GM10847 (cell line): Measurements from ENCODE around the gene CUX1.

ENCODE experiments used
- POLR2A ChIP-seq: IDR thresholded peaks from 2 replicates; pipeline ENCODE4 v1.6.1; 2011; ENCODE audit not compliant: insufficient read length; ENCODE audit errors: extremely low read depth

The CUX1 gene

DNA sequence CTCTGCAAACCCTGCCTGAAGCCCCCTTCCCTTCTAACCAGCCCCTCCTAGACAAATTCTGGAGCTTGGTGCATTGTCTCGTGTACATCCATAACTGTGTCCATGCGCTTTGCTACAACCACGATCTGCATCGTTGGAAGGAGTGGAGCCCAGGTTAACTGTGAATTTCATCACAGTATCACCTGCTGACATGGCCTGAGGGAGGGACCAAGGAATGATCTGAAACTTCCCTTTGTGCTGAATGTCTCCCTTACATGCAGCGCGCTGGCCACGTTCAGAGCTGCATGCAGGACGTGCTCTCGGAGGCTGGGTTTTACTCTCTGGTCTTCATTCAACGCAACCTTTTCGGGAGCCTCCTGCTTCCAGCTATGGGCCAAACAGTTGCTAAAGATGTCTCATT lies 222.3 kb downstream of the CUX1 start:
- no peak for TF ChIP-seq POLR2A

DNA sequence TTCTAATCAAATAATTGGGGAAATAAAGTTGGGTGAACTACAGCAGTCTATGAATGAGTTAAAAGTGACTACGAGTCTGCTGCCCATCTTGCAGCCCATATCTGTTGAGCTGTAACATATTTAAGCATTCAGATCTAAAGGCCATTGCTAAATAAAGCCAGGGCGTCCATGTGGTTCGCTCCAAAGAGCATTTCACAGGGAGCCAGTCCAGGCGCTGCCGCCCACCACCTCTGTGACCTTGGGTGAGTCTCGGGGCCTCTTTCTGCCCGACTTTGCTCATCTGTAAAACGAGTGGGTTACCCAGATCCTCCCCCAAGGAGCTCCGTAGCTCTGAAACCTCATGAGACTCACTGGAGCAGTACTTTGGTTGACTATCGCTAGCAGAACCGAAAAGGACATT lies 223.1 kb downstream of the CUX1 start:
- TF ChIP-seq POLR2A, result no peak

DNA sequence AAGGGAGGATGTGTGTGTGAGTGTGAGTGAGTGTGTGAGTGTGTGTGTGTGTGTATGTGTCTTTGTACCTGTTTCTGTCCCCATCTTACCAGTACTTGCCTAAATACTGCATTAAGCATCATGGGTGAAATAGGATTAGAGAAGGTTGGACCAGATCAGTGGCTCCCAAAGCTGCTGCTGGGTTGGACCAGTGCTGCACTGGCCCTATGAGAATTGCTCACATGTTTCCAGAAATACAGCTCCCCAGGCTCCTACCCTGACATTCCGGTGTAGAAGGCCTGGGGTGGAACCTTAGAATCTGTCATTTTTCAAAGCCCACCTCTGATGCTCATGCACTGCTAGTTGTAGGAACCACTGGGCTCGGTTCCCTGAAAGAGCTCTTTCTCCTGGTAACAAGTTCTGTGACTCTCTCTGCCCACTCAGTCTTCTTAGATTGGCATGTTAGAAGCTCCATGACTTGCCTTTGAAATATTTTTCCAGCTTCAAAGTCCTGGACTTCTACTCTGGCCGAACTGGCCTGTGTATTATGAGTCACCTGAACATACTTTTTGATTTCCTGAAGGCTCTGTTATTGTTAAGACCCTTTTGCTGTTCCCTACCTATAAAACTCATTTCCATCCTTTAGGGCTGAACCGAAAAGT lies 224.7 kb downstream of the CUX1 start:
- TF ChIP-seq POLR2A, result no peak

DNA sequence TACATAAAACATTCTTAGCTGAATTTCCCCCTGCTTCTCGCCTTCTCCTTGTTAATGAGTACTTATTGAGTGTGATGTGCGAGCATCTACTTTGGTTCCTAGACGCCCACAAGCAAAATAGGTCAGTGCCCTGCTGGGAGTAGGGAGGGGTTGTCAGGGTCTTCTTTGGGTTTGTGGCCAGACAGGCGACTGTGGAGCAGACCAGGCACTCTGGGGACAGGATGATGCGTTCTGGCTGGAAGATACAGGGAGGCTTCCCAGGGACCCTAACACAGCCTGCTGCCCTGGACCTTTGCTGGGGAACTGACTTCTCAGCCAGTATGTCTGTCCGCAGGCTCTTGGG lies 227.2 kb downstream of the CUX1 start:
- TF ChIP-seq POLR2A, result no peak

DNA sequence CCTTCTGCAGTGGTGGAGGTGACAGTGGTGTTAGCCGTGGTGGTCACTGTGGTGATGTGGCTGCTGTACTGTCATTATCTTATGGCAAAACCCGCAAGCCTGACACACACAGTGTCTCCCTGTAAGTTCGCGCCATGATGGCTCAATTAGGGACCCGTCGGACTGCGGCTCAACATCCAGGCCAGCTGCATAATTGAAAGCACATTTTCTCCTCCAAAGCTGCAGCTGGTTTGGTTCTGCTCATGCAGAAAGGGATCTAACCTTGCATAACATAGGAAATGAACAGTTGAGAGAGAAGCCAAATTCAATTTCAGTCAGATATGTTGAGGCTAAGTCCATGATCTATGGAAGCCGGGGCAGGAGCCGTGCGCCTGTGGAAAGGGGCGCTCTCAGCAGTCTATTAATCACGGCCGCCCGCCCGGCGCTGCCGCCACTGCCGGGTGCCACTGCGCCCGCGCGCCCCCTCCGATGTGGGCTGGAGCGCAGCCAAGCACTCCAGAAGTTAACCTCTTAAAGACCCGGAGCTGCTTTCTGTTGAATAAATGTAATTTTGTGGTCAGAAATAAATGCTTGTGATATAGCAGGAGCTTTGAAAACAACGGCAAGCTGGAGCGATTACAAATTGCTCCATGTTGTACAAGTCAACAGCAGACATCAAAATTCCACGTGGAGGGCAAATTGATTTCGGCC lies 227.7 kb downstream of the CUX1 start:
- TF ChIP-seq POLR2A, result no peak

DNA sequence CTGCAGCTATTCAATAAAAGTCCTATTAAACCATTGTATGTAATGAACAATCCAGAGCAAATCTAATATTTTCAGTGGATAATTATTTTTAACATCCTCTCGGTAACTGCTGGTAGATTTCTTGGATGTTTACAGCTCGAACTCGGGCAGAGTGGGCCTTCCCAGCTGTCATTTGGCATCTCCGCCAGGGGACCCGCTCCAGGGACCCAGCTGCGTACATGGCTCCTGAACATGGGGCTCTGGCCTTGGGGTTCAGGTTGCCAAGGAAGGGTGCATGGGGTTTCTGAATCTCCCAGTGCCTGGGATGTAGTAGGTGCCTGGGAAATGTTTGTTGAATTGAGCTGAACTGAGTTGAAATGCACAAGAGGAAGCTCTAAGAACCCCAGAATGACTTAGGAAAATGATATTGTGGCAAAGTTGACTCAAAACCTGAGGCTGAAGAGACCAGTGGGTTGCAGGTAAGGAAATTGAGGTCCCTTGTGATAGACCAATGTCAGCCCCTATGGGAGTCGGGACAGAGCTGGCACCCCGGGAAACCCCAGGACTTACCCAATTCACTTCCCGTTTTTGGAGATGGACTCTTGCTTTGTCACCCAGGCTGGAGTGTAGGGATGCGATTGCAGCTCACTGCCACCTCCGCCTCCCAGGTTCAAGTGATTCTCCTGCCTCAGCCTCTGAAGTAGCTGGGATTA lies 228.4 kb downstream of the CUX1 start:
- TF ChIP-seq POLR2A, result no peak

DNA sequence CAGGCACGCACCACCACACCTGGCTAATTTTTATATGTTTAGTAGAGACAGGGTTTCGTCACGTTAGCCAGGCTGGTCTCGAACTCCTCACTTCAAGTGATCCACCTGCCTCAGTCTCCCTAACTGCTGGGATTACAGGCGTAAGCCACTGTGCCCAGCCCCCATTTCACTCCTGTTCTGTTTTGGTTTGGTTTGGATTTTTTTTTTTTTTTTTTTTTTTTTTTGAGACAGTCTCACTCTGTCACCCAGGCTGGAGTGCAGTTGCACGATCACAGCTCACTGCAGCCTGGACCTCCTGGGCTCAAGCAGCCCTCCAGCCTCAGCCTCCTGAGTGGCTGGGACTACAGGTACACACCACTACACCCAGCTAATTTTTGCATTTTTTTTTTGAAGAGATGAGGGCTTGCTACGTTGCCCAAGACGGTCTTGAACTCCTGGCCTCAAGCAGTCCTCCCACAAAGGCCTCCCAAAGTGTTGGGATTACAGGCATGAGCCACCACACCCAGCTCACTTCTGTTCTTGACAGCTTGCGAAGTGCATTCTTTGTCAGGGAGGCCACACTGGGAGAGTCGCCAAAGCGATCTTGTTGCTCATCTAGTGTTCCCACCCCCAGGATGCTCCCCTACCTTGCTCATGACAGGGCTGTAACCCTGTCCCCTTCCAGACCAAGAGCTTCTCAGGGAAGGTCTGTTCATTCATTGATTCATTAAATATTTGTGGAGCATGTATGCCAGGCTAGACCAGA lies 229.1 kb downstream of the CUX1 start:
- no peak for TF ChIP-seq POLR2A

DNA sequence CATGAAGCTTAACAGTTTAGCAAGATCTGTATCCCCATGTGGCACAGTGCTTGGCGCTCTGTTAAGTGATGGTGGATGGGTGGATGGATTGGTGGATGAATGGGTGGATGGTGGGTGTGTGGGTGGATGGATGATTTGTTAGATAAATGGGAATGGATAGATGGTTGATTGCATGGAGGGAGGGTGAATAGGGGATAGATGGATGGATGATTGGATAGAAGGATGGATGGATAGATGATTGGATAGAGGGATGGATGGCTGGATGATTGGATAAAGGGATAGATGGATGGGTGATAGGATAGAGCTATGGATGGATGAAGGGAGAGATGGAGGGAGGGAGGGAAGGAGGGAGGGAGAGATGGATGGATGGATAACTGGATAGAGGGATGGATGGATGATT lies 229.7 kb downstream of the CUX1 start:
- TF ChIP-seq POLR2A, result no peak

DNA sequence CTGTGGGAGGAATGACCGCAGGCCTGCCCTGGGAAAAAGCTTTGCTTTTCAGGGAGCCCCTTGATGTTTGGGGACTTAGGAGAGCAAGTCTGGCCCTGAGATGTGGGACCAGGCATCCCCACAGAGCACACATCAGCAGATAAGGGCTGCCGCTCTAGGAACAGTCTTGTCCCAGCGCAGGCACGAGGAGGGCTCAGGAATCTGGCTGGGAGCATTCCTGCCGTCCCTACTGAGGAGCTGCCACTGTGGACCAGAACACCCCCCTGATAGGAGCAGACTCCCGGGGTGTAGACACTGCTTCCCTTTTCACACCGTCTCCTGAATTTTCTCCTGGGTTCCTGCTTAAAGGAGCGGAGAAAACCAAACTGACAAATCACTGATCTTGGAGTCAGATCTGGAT lies 232.3 kb downstream of the CUX1 start:
- no peak for TF ChIP-seq POLR2A

DNA sequence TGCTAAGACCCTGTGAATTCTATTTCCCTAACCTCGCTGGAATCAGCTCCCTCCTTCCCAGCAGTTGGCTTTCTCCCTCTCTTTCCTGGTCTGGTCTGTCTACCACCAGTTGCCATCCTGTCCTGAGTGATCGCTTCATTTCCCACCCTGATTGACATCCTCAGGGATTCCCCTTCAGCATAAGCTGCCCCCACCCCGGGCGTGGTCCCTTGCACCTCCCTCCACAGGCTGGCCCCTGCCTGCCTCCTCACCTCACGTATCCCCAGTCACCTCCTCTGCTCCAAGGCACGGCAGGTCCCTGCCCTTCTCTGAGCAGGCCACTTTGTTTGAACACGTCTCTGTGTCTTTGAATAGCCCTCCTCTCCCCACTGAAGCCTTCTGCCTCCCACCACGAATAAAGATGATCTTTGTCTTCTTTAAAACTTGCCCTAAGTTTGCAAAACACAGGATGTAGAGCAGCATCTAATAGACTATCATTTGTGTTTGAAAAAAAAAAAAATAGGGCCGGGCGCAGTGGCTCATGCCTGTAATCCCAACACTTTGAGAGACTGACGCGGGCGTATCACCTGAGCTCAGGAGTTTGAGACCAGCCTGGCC lies 233.5 kb downstream of the CUX1 start:
- no peak for TF ChIP-seq POLR2A

DNA sequence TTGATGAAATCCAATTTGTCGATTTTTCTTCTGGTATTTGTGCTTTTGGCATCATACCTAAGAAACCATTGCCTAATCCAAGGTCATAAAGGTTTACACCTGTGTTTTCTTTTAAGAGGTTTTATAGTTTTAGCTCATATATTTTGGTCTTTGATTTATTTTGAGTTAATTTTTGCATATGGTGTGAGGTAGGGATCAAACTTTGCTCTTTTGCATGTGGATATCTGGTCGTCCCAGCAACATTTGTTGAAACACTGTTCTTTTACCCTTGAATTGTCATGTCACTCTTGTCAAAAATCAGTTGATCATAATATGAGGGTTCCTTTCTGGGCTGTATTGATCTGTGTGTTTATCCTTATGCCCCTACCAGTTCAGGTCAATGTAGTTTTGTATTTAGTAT lies 236.7 kb downstream of the CUX1 start:
- no peak for TF ChIP-seq POLR2A

DNA sequence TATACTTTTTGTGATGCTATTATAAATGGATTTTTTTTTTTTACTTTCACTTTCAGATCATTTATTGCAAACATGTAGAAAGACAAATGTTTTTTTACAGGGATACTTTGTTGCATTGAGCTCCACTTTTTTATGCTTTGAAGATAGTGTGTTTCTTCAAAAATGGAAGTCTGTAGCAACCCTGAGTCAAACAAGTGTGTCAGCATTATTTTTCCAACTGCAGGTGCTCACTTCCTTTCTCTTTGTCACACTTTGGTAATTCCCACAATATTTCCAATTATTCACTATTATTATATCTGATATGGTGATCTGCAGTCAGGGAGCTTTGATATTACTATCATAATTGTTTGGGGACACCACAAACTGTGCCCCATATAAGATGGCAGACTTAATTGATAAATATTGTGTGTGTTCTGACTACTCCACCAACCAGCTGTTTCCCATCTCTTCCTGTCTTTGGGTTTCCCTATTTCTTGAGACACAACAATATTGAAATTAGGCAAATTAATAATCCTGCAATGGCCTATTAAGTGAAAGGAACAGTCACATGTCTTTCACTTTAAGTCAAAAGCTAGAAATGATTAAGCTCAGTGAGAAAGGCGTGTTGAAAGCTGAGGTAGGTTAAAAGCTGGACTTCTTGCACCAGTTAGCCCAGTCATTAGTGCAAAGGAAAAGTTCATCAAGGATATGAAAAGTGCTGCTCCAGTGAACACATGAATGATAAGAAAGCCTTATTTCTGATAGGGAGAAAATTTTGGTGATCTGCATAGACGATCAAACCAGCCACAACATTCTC lies 238.0 kb downstream of the CUX1 start:
- no peak for TF ChIP-seq POLR2A

DNA sequence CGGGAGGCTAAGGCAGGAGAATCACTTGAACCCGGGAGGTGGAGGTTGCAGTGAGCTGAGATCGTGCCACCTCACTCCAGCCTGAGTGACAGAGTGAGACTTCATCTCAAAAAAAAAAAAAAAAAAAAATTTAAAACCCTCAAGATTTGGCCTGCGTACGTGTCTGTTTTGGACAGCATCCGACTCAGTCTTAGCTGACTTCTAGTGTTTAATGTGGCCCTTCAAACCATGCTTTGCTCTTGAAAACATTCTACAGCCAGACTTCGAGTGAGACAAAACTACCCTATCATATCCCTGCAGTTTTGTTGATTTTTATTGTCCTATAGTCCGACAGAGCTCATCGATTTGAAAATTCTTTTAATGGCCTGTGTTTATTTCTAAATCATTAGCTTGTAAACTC lies 242.1 kb downstream of the CUX1 start:
- TF ChIP-seq POLR2A, result no peak

DNA sequence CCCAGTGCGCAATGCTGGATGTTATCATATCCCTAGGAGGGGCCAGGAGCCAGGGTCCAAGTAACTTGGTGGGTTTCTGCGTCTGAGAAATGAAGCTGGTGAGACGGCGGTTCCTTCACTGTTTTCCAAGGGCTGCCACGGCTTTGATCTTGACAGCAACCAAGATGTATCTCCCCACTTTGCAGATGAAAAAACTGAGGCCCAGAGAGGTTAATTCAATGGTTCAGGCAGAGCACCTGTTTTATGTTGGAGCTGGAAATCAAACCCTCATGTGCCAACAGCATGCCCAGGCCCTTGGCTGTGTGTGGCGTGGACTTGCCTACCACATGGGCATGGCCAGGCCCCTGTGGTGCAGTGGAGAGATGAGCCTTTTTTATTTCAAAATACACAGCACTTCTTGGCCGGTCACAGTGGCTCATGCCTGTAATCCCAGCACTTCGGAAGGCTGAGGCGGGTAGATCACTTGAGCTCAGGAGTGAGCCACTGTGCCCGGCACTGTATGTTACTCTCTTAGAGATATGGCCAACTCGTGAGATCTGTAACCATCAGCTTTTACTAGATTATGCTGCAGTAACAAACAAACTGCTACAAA lies 244.0 kb downstream of the CUX1 start:
- no peak for TF ChIP-seq POLR2A
